Thymus (tissue), 11 donors: ENCODE results near the gene PRSS16. TPM values are rescaled to one million over a fixed set of nuclear protein-coding genes. Genes with fewer than 3 reads are reported as not detected.
"Not testable (repeated sequence)": the region's sequence is repeated elsewhere in the genome, so short reads cannot be mapped to it uniquely, and the experiment has no call there.

Source experiments
- DNase-seq, 9 donors: peaks; one replicate each; pipeline ENCODE4 v3.0.0-alpha.2; 2013; ENCODE audit warnings: low spot score in 9 of 9, low read depth in 6 of 9, missing footprints in 1 of 9
- H3K27ac ChIP-seq, 2 donors: one replicate each; pipeline ENCODE4 v1.5.1; 2013; ENCODE audit warnings: control low read depth in 1 of 2, low read depth in 1 of 2, low read length in 1 of 2, mild to moderate bottlenecking in 1 of 2, moderate library complexity in 1 of 2
- H3K27me3 ChIP-seq, 2 donors: one replicate each; pipeline ENCODE4 v1.5.1; 2013; ENCODE audit warnings: low read length in 1 of 2; ENCODE audit not compliant: control insufficient read depth in 2 of 2, insufficient read depth in 1 of 2
- H3K36me3 ChIP-seq, 2 donors: one replicate each; pipeline ENCODE4 v1.5.1; 2013; ENCODE audit warnings: low read length in 1 of 2, mild to moderate bottlenecking in 1 of 2, moderate library complexity in 1 of 2; ENCODE audit not compliant: control insufficient read depth in 2 of 2, insufficient read depth in 2 of 2
- H3K4me1 ChIP-seq, 2 donors: one replicate each; pipeline ENCODE4 v1.5.1; 2013; ENCODE audit warnings: low read length in 2 of 2; ENCODE audit not compliant: control insufficient read depth in 2 of 2, insufficient read depth in 2 of 2
- H3K4me3 ChIP-seq, 2 donors: one replicate each; pipeline ENCODE4 v1.5.1; 2013; ENCODE audit warnings: low read length in 2 of 2, control low read depth in 1 of 2, mild to moderate bottlenecking in 1 of 2
- H3K9me3 ChIP-seq, 2 donors: one replicate each; pipeline ENCODE4 v1.5.1; 2013; ENCODE audit warnings: low read length in 1 of 2, mild to moderate bottlenecking in 1 of 2; ENCODE audit not compliant: control insufficient read depth in 2 of 2, insufficient read depth in 1 of 2
- WGBS: extraction: QIAGEN DNeasy Blood & Tissue Kit; methylation state at CpG from one replicate; pipeline ENCODE4 v1.1.7; 2013; 5-methylcytosine and 5-hydroxymethylcytosine counted together
- polyA plus RNA-seq: library from polyadenylated mRNA; stranded (reverse); fragments of 200-250 nt; gene quantifications from one replicate; pipeline ENCODE4 v1.2.3, GENCODE V29; 2013
- total RNA-seq: library from RNA; stranded (reverse); fragments of 120-200 nt; gene quantifications from one replicate; pipeline ENCODE4 v1.2.4, GENCODE V29; 2013
- donor health status: healthy.

The PRSS16 gene
- total and polyA plus RNA-seq, 2 donors = 76.2 to 96.4 TPM

DNA sequence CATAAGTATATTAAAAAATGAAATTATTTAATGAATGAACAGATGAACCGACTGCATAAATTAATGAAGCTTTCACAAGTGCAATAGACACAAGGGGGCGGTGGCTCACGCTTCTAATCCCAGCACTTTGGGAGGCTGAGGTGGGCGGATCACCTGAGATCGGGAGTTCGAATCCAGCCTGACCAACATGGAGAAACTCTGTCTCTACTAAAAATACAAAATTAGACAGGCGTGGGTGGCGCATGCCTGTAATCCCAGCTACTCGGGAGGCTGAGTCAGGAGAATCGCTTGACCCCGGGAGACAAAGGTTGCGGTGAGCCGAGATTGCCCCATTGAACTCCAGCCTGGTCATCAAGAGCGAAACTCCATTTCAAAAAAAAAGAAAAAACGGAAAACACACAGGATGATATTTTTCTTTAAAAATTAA, 34.4 kb upstream of the PRSS16 start:
- H3K9me3 ChIP-seq, H3K27ac ChIP-seq, DNase-seq, H3K4me3 ChIP-seq, H3K4me1 ChIP-seq, H3K36me3 ChIP-seq: not testable (repeated sequence)
- 87% methylated on average over 15 of the region's 15 CpGs for WGBS
- peaks cover 7 to 68% of the 10 kb centered on the region in 2 donors for H3K27me3 ChIP-seq

DNA sequence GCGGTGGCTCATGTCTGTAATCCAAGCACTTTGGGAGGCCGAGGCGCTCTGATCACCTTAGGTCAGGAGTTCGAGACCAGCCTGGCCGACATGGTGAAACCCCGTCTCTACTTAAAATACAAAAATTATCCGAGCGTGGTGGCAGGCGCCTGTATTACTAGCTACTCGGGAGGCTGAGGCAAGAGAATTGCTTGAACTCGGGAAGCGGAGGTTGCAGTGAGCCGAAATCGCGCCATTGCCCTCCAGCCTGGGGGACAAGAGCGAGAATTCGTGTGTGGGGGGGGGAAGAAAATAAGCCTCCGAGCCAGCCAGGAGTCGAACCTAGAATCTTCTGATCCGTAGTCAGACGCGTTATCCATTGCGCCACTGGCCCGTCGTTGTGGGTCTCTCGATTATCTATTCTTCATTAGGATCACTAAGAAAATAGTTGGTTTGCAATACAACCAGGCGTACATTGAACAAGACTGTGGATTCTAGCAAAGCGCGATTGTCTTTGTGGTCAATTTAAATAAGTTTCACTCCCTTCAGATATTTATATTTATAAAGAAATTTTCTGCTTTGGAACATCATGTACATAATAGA, 33.9 kb upstream of the PRSS16 start:
- 32% methylated on average over 29 of the region's 29 CpGs for WGBS
- peaks cover 7 to 64% of the 10 kb centered on the region in 2 donors for H3K27me3 ChIP-seq

DNA sequence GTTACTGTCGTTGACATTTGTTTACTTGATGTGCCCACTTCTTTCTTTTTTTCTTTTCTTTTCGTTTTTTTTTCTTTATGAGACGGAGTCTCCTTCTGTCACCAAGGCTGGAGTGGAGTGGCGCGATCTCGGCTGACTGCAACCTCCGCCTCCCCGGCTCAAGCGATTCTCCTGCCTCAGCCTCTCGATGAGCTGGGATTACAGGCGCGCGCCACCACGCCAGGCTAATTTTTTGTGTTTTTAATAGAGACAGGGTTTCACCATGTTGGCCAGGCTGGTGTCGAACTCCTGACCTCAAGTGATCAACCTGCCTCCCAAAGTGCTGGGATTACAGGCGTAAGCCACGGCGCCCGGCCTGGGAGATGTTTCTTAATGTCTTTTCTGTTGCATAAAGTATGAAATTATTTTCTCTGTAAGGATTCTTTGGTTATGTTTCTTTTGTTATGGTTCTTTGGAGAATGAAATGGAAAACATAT, 33.3 kb upstream of the PRSS16 start:
- Histone ChIP-seq H3K36me3 (no peaks in the 10 kb centered on the region), H3K4me3 (no peak overlapping the region), H3K27me3 (peaks cover 7 to 60% of the 10 kb centered on the region in 2 donors), H3K9me3 (peaks cover 0 to 7% of the 10 kb centered on the region in 2 donors), H3K27ac (no peak overlapping the region), H3K4me1 (no peaks in the 10 kb centered on the region)
- DNase-seq = no peak
- WGBS = 34% methylated on average over 19 of the region's 19 CpGs

More for the DNA sequence above, 33.9 kb upstream of the PRSS16 start:
- Histone ChIP-seq H3K36me3 (no peaks in the 10 kb centered on the region), H3K4me3 (no peak overlapping the region), H3K27ac (no peak overlapping the region), H3K4me1 (no peaks in the 10 kb centered on the region), H3K9me3 (peaks cover 0 to 7% of the 10 kb centered on the region in 2 donors)
- DNase-seq = no peak

DNA sequence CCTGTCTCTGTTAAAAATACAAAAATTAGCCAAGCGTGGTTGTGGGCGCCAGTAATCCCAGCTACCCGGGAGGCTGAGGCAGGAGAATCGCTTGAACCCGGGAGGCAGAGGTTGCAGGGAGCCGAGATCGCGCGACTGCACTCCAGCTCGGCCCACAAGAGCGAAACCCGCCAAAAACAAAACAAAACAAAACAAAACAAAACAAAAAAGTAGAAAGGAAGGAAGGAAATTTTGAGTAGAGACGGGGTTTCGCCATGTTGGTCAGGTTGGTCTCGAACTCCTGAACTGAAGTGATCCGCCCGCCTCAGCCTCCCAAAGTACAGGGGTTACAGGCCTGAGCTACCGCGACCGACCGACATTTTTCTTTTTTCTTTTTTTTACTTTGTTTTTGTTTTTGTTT, 30.6 kb upstream of the PRSS16 start:
- peaks cover 7 to 46% of the 10 kb centered on the region in 2 donors for H3K27me3 ChIP-seq
- H3K4me3 ChIP-seq = no peak overlapping the region
- H3K9me3 ChIP-seq = peaks cover 0 to 7% of the 10 kb centered on the region in 2 donors
- H3K36me3 ChIP-seq = no peaks in the 10 kb centered on the region
- H3K4me1 ChIP-seq = no peaks in the 10 kb centered on the region
- DNase-seq = no peak
- no peak overlapping the region for H3K27ac ChIP-seq
- WGBS = 97% methylated on average over 21 of the region's 21 CpGs

DNA sequence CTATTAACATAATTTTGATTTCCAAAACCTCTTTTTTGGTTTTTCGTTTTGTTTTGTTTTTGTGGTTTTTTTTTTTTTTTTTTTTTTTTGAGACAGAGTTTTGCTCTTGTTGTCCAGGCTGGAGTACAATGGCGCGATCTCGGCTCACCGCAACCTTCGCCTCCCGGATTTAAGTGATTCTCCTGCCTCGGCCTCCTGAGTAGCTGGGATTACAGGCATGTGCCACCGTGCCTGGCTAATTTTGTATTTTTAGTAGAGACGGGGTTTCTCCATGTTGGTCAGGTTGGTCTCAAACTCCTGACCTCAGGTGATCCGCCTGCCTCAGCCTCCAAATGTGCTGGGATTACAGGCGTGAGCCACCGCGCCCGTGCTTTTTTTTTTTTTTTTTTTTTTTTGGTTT, 24.5 kb upstream of the PRSS16 start:
- H3K27me3 ChIP-seq = peaks cover 3 to 13% of the 10 kb centered on the region in 2 donors
- H3K36me3 ChIP-seq, DNase-seq, H3K9me3 ChIP-seq, H3K27ac ChIP-seq, H3K4me1 ChIP-seq, H3K4me3 ChIP-seq: not testable (repeated sequence)
- WGBS = 94% methylated on average over 15 of the region's 15 CpGs

DNA sequence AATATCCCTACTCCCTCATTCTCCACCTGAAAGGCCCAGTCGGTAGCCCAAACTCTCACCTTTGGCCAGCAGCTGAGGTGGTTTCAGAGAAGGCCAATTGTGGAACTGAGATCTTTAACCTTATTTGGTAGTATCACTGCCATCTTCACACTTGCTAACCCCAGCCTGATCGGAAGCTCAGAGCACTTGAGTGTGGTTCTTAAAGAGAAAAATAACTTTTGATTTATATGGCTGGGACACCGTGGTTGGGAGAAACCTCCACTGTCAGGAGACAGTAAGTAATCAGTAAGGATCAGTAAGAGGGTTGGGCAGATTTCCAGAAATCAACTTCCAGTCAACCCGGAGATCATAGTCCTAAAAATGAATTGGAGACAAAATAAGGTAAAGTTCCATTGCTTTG, 22.8 kb upstream of the PRSS16 start:
- WGBS = 66% methylated on average over 4 of the region's 4 CpGs
- no peak overlapping the region for H3K4me3 ChIP-seq

DNA sequence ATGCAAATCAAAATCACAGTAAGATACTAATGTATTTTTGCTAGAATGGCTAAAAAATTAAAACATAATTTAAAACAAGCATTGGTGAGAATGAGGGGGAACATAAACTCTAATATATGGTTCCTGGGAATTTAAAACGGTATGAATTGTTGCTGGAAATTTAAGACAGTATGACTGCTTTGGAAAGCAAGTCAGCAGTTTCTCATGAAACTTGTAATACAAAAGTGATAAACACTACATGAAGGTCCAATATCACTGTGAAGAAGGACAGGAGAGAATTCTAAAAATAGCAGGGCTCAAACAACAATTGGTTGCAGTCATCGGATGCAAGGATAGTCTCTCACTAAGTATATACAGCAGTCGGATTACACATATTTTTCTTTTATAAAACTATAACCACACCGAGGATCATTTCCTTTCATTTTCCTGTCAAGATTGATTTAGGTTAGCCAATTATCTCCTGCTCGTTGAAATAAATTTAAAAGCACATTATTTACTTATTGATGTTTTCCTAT, 18.5 kb upstream of the PRSS16 start:
- Histone ChIP-seq H3K36me3 (no peaks in the 10 kb centered on the region), H3K27me3 (peaks cover 18 to 58% of the 10 kb centered on the region in 2 donors), H3K4me3 (no peak overlapping the region), H3K9me3 (no peaks in the 10 kb centered on the region), H3K27ac (no peak overlapping the region), H3K4me1 (no peaks in the 10 kb centered on the region)
- DNase-seq = no peak
- 68% methylated on average over 5 of the region's 5 CpGs for WGBS

More for the DNA sequence above, 22.8 kb upstream of the PRSS16 start:
- DNase-seq = no peak
- peaks cover 3 to 29% of the 10 kb centered on the region in 2 donors for H3K27me3 ChIP-seq
- no peaks in the 10 kb centered on the region for H3K36me3 ChIP-seq
- H3K9me3 ChIP-seq = no peaks in the 10 kb centered on the region
- no peak overlapping the region for H3K27ac ChIP-seq
- no peaks in the 10 kb centered on the region for H3K4me1 ChIP-seq

DNA sequence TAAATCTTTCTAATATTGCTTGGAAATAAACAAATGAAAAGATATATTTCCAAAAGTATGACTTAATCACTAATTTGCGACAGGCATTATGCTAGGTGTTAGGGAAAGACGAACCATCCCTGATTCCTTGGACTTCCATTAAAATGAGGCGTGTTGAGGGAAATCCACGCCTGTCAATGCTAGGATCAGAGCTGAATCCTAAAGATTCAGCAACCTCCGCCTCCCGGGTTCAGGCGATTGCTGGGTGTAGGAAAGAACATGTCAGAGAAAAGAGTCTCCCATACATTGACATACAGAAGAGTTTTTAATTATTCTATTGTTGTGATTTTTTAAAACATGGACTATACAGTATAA, 16.8 kb upstream of the PRSS16 start:
- Histone ChIP-seq H3K9me3 (no peaks in the 10 kb centered on the region), H3K27me3 (peaks cover 22 to 68% of the 10 kb centered on the region in 2 donors), H3K4me1 (no peaks in the 10 kb centered on the region), H3K27ac (no peak overlapping the region), H3K36me3 (no peaks in the 10 kb centered on the region), H3K4me3 (no peak overlapping the region)
- DNase-seq = no peak
- WGBS = 29% methylated on average over 7 of the region's 7 CpGs

DNA sequence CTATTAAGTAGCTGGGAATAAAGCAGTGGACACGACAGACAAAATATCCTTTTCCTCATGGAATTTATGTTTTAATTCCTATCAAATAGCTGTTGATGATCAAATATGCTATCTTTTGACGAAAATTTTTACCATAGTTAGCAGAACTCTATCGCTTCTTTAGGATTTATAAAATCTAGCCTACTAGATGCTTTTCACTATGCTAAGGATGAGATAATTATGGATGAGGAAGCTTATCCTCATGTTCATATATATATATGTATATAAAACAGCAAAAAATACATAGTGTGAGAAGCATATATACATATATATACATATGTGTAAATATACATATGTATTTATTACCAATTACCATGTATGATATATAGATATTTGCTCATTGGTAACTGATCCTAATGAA, 12.9 kb upstream of the PRSS16 start:
- no peaks in the 10 kb centered on the region for H3K4me1 ChIP-seq
- H3K27me3 ChIP-seq = peaks cover 45 to 85% of the 10 kb centered on the region in 2 donors
- 70% methylated on average over 3 of the region's 3 CpGs for WGBS
- no peak overlapping the region for H3K4me3 ChIP-seq
- no peak for DNase-seq
- no peak overlapping the region for H3K27ac ChIP-seq
- peaks cover 0 to 2% of the 10 kb centered on the region in 2 donors for H3K9me3 ChIP-seq
- no peaks in the 10 kb centered on the region for H3K36me3 ChIP-seq
